DOHH2 (cell line): ENCODE results near the gene HNRNPA0.

ENCODE experiments used
- CTCF ChIP-seq: fragments of 200-600 bp; sonication (generic); IDR thresholded peaks from one replicate; pipeline ENCODE4 v1.5.1; 2014; ENCODE audit warnings: antibody characterized with exemption, mild to moderate bottlenecking, low read depth, low read length; ENCODE audit not compliant: poor library complexity, severe bottlenecking
- EZH2phosphoT487 ChIP-seq: fragments of 200-600 bp; sonication (generic); IDR thresholded peaks from 2 replicates; pipeline ENCODE4 v1.6.1; 2017; ENCODE audit warnings: borderline replicate concordance, mild to moderate bottlenecking, antibody characterized with exemption, low read length, moderate library complexity, mixed read lengths

- TF ChIP-seq EZH2phosphoT487 (no peak), CTCF (no peak)
Observed at GRCh38 chr5:137761566-137761965, 7.4 kb upstream of the HNRNPA0 start.
